WTC11 (cell line): ENCODE data around the gene CDK5. TPM values are rescaled to one million over a fixed set of nuclear protein-coding genes. Genes with fewer than 3 reads are reported as not detected.

ENCODE experiments used
- ATAC-seq: fragments of 200-7000 bp; cut with Tn5 transposase; 2 replicates; pipeline ENCODE4 v1.10.0; 2021; ENCODE audit warnings: mild to moderate bottlenecking, moderate library complexity
- CTCF ChIA-PET: fragments of 300-600 bp; sonication (Branson Sonifier 250); formaldehyde crosslinking; loops from one replicate; lab custom pipeline; 2021; ENCODE audit warnings: antibody characterized with exemption; lab: Charles Lee
- POLR2A ChIA-PET: fragments of 350-600 bp; sonication (Branson Sonifier 250); formaldehyde crosslinking; loops from one replicate; lab custom pipeline; 2021; ENCODE audit warnings: antibody characterized with exemption; lab: Charles Lee
- DNase-seq: peaks from one replicate; pipeline ENCODE4 v3.0.0; 2021; ENCODE audit warnings: low spot score
- H3K27ac Mint-ChIP-seq: 2 replicates; pipeline ENCODE4 v1.8.0; 2021; ENCODE audit warnings: mixed read lengths
- H3K27me3 Mint-ChIP-seq: 2 replicates; pipeline ENCODE4 v1.8.0; 2021; ENCODE audit warnings: low read depth, mild to moderate bottlenecking, moderate library complexity, mixed read lengths
- H3K36me3 Mint-ChIP-seq: 2 replicates; pipeline ENCODE4 v1.8.0; 2021; ENCODE audit warnings: mixed read lengths
- H3K4me1 Mint-ChIP-seq: 2 replicates; pipeline ENCODE4 v1.8.0; 2022; ENCODE audit warnings: mixed read lengths
- H3K4me3 Mint-ChIP-seq: 2 replicates; pipeline ENCODE4 v1.8.0; 2021; ENCODE audit warnings: mild to moderate bottlenecking, moderate library complexity, mixed read lengths
- H3K9me3 Mint-ChIP-seq: 2 replicates; pipeline ENCODE4 v1.8.0; 2021; ENCODE audit warnings: mixed read lengths
- AR ChIP-seq: fragments of 250-450 bp; sonication (Bioruptor Pico); IDR thresholded peaks from 2 replicates; pipeline ENCODE4 v1.9.0; 2021; ENCODE audit warnings: mild to moderate bottlenecking
- ATF2 ChIP-seq: sonication (generic); formaldehyde crosslinking; IDR thresholded peaks from 2 replicates; pipeline ENCODE4 v1.8.1; 2022; ENCODE audit warnings: low read depth, missing genetic modification reagents, borderline replicate concordance
- ATF3 ChIP-seq: sonication (generic); formaldehyde crosslinking; conservative IDR thresholded peaks from 2 replicates; pipeline ENCODE4 v1.8.1; 2022; ENCODE audit warnings: mild to moderate bottlenecking, missing genetic modification reagents
- CBFB ChIP-seq: sonication (generic); formaldehyde crosslinking; IDR thresholded peaks from 2 replicates; pipeline ENCODE4 v1.8.1; 2022; ENCODE audit warnings: mild to moderate bottlenecking, low read depth, missing genetic modification reagents
- CREB1 ChIP-seq: sonication (generic); formaldehyde crosslinking; IDR thresholded peaks from 2 replicates; pipeline ENCODE4 v1.8.0; 2023; ENCODE audit warnings: mild to moderate bottlenecking, missing genetic modification reagents
- CREM ChIP-seq: sonication (generic); formaldehyde crosslinking; IDR thresholded peaks from 2 replicates; pipeline ENCODE4 v1.8.1; 2022; ENCODE audit warnings: mild to moderate bottlenecking, missing genetic modification reagents, moderate library complexity
- E2F5 ChIP-seq: sonication (generic); formaldehyde crosslinking; IDR thresholded peaks from 2 replicates; pipeline ENCODE4 v1.8.1; 2022; ENCODE audit warnings: mild to moderate bottlenecking, moderate library complexity, missing genetic modification reagents
- ELF4 ChIP-seq: sonication (generic); formaldehyde crosslinking; IDR thresholded peaks from 2 replicates; pipeline ENCODE4 v1.8.1; 2022; ENCODE audit warnings: low read depth, mild to moderate bottlenecking, moderate library complexity, missing genetic modification reagents
- EMX1 ChIP-seq: fragments of 250-450 bp; sonication (Bioruptor Pico); IDR thresholded peaks from 2 replicates; pipeline ENCODE4 v1.8.0; 2021; ENCODE audit warnings: mild to moderate bottlenecking
- ETV6 ChIP-seq: sonication (generic); formaldehyde crosslinking; IDR thresholded peaks from 2 replicates; pipeline ENCODE4 v1.8.1; 2022; ENCODE audit warnings: mild to moderate bottlenecking, missing genetic modification reagents
- FOXP1 ChIP-seq: sonication (generic); formaldehyde crosslinking; IDR thresholded peaks from 2 replicates; pipeline ENCODE4 v1.8.0; 2022; ENCODE audit warnings: missing genetic modification reagents, mild to moderate bottlenecking, moderate library complexity, borderline replicate concordance
- GABPB1 ChIP-seq: sonication (generic); formaldehyde crosslinking; IDR thresholded peaks from 2 replicates; pipeline ENCODE4 v1.8.1; 2023; ENCODE audit warnings: mild to moderate bottlenecking, missing genetic modification reagents
- GTF2I ChIP-seq: fragments of 250-450 bp; sonication (Bioruptor Pico); conservative IDR thresholded peaks from 2 replicates; pipeline ENCODE4 v1.4.0; 2021; ENCODE audit warnings: mild to moderate bottlenecking
- HMGXB4 ChIP-seq: sonication (generic); formaldehyde crosslinking; IDR thresholded peaks from 2 replicates; pipeline ENCODE4 v1.8.1; 2023; ENCODE audit warnings: mild to moderate bottlenecking, moderate library complexity, missing genetic modification reagents
- NFATC4 ChIP-seq: fragments of 250-450 bp; sonication (Bioruptor Pico); IDR thresholded peaks from 2 replicates; pipeline ENCODE4 v1.9.0; 2021; ENCODE audit warnings: mild to moderate bottlenecking
- PRDM15 ChIP-seq: sonication (generic); formaldehyde crosslinking; IDR thresholded peaks from 2 replicates; pipeline ENCODE4 v1.8.0; 2022; ENCODE audit warnings: missing genetic modification reagents
- SMAD3 ChIP-seq: sonication (generic); formaldehyde crosslinking; IDR thresholded peaks from 2 replicates; pipeline ENCODE4 v1.8.0; 2022; ENCODE audit warnings: missing genetic modification reagents, mild to moderate bottlenecking, borderline replicate concordance
- SP1 ChIP-seq: sonication (generic); formaldehyde crosslinking; conservative IDR thresholded peaks from 2 replicates; pipeline ENCODE4 v1.8.1; 2022; ENCODE audit warnings: missing genetic modification reagents
- TCF7 ChIP-seq: sonication (generic); formaldehyde crosslinking; IDR thresholded peaks from 2 replicates; pipeline ENCODE4 v1.8.0; 2022; ENCODE audit warnings: mild to moderate bottlenecking, low read depth, missing genetic modification reagents, moderate library complexity
- TEAD1 ChIP-seq: sonication (generic); formaldehyde crosslinking; IDR thresholded peaks from 2 replicates; pipeline ENCODE4 v1.8.0; 2022; ENCODE audit warnings: mild to moderate bottlenecking, missing genetic modification reagents
- USF1 ChIP-seq: sonication (generic); formaldehyde crosslinking; IDR thresholded peaks from 2 replicates; pipeline ENCODE4 v1.8.0; 2022; ENCODE audit warnings: mild to moderate bottlenecking, missing genetic modification reagents
- ZNF121 ChIP-seq: sonication (generic); formaldehyde crosslinking; IDR thresholded peaks from 2 replicates; pipeline ENCODE4 v1.8.0; 2023; ENCODE audit warnings: missing genetic modification reagents
- ZNF138 ChIP-seq: sonication (generic); formaldehyde crosslinking; conservative IDR thresholded peaks from 2 replicates; pipeline ENCODE4 v1.8.1; 2022; ENCODE audit warnings: mild to moderate bottlenecking, moderate library complexity, missing genetic modification reagents
- ZNF396 ChIP-seq: fragments of 250-450 bp; sonication (Bioruptor Pico); IDR thresholded peaks from 2 replicates; pipeline ENCODE4 v1.8.0; 2021; ENCODE audit warnings: mild to moderate bottlenecking, moderate library complexity, borderline replicate concordance
- ZNF671 ChIP-seq: fragments of 250-450 bp; sonication (Bioruptor Pico); IDR thresholded peaks from 2 replicates; pipeline ENCODE4 v1.8.0; 2021; ENCODE audit warnings: mild to moderate bottlenecking
- total RNA-seq: library from RNA; stranded (reverse); gene quantifications from 3 replicates; pipeline ENCODE4 v1.2.3, GENCODE V29; 2021

CDK5 gene
- total RNA-seq, 1 experiment from 2014 or later: 27.8 TPM

- Mint-ChIP-seq H3K4me3 (no peak overlapping the region), H3K4me1 (peaks cover 23% of the 10 kb centered on the region)
- TF ChIP-seq E2F5 (CRISPR knock-in tag) (no peak), ZNF396 (no peak), ELF4 (CRISPR knock-in tag) (no peak), SMAD3 (no peak), ATF3 (no peak), HMGXB4 (CRISPR knock-in tag) (no peak), ZNF121 (CRISPR knock-in tag) (no peak), TEAD1 (CRISPR knock-in tag) (no peak), ZNF671 (CRISPR knock-in tag) (no peak), FOXP1 (CRISPR knock-in tag) (no peak), GABPB1 (no peak), PRDM15 (no peak), NFATC4 (CRISPR knock-in tag) (no peak), TCF7 (CRISPR knock-in tag) (no peak)
- TF ChIP-seq, all 79 proteins: peak for 0
- POLR2A ChIA-PET: no interaction called here
- ATAC-seq: no peak
- no peak for DNase-seq
- no peaks in the 10 kb centered on the region for H3K9me3 Mint-ChIP-seq
- peaks cover 37% of the 10 kb centered on the region for H3K27me3 Mint-ChIP-seq
- no peaks in the 10 kb centered on the region; the same call in 1 of the 2 replicates for H3K36me3 Mint-ChIP-seq
- CTCF ChIA-PET: no interaction called here
- no peak overlapping the region for H3K27ac Mint-ChIP-seq
Measured at GRCh38 chr7:151053751-151054150, 3.9 kb downstream of the CDK5 start.

- ATAC-seq (no peak), DNase-seq (no peak)
- no peaks in the 10 kb centered on the region for H3K9me3 Mint-ChIP-seq
- peaks cover 39% of the 10 kb centered on the region for H3K27me3 Mint-ChIP-seq
- ChIA-PET CTCF (interaction anchor here (1.0 to 4.2 kb wide), 2 partner anchors 20 to 34 kb away, joined by 3 to 34 read pairs; no protein-coding TSS in a partner anchor), POLR2A (no interaction called here)
- H3K4me3 Mint-ChIP-seq: no peak overlapping the region
- no peak overlapping the region for H3K27ac Mint-ChIP-seq
- no peak for TF ChIP-seq CREB1
- TF ChIP-seq GTF2I (CRISPR knock-in tag): no peak
- no peak for TF ChIP-seq USF1 (CRISPR knock-in tag)
- no peak for TF ChIP-seq CREM (CRISPR knock-in tag)
- TF ChIP-seq ETV6 (CRISPR knock-in tag): no peak
- TF ChIP-seq EMX1 (CRISPR knock-in tag): no peak
- TF ChIP-seq ATF2 (CRISPR knock-in tag): no peak
- TF ChIP-seq AR: no peak
- TF ChIP-seq ZNF138 (CRISPR knock-in tag): no peak
- no peak for TF ChIP-seq ATF3
- no peak for TF ChIP-seq CBFB (CRISPR knock-in tag)
- no peak for TF ChIP-seq SP1 (CRISPR knock-in tag)
- no peaks in the 10 kb centered on the region; the same call in 1 of the 2 replicates for H3K36me3 Mint-ChIP-seq
- H3K4me1 Mint-ChIP-seq: peaks cover 17% of the 10 kb centered on the region
Measured at GRCh38 chr7:151053096-151053495, 4.6 kb downstream of the CDK5 start.
